SK-N-SH treated with all-trans-retinoic acid at 6 μM for 48 hours (cell line): ENCODE results near the gene ASPA.

Experiments
- ATAC-seq: fragments of 200-7000 bp; cut with Tn5 transposase; 3 replicates; pipeline ENCODE4 v1.9.1; 2020; ENCODE audit warnings: mild to moderate bottlenecking, moderate library complexity
- ARNTL ChIP-seq: fragments of 450-650 bp; formaldehyde crosslinking; IDR thresholded peaks from 2 replicates; pipeline ENCODE4 v1.5.0; 2020; ENCODE audit warnings: low read depth, mild to moderate bottlenecking, moderate library complexity, borderline replicate concordance
- BACH2 ChIP-seq: fragments of 250-450 bp; sonication (Bioruptor Pico); IDR thresholded peaks from 2 replicates; pipeline ENCODE4 v1.9.0; 2021; ENCODE audit warnings: mild to moderate bottlenecking, borderline replicate concordance
- CREB5 ChIP-seq: fragments of 250-450 bp; sonication (Bioruptor Pico); IDR thresholded peaks from 2 replicates; pipeline ENCODE4 v1.5.1; 2020; ENCODE audit warnings: low read depth, mild to moderate bottlenecking, moderate library complexity
- CSDC2 ChIP-seq: fragments of 250-450 bp; sonication (Bioruptor Pico); IDR thresholded peaks from 2 replicates; pipeline ENCODE4 v1.5.0; 2020; ENCODE audit warnings: mild to moderate bottlenecking, moderate library complexity
- ESRRG ChIP-seq: fragments of 250-450 bp; sonication (Bioruptor Pico); IDR thresholded peaks from 2 replicates; pipeline ENCODE4 v1.6.1; 2021; ENCODE audit warnings: mild to moderate bottlenecking
- GLIS3 ChIP-seq: fragments of 250-450 bp; sonication (Bioruptor Pico); IDR thresholded peaks from 2 replicates; pipeline ENCODE4 v1.5.0; 2020; ENCODE audit warnings: mild to moderate bottlenecking, moderate library complexity
- PPARA ChIP-seq: fragments of 250-450 bp; sonication (Bioruptor Pico); IDR thresholded peaks from 2 replicates; pipeline ENCODE4 v1.5.0; 2020; ENCODE audit warnings: mild to moderate bottlenecking, borderline replicate concordance
- RARB ChIP-seq: fragments of 250-450 bp; sonication (Bioruptor Pico); IDR thresholded peaks from 2 replicates; pipeline ENCODE4 v1.8.0; 2021; ENCODE audit warnings: mild to moderate bottlenecking, moderate library complexity
- TOX ChIP-seq: fragments of 250-450 bp; sonication (Bioruptor Pico); IDR thresholded peaks from 2 replicates; pipeline ENCODE4 v1.8.0; 2021; ENCODE audit warnings: mild to moderate bottlenecking, moderate library complexity, borderline replicate concordance
- ZFP3 ChIP-seq: fragments of 250-450 bp; sonication (Bioruptor Pico); IDR thresholded peaks from 2 replicates; pipeline ENCODE4 v1.5.0; 2020; ENCODE audit warnings: mild to moderate bottlenecking, moderate library complexity
- ZFP30 ChIP-seq: fragments of 450-650 bp; formaldehyde crosslinking; IDR thresholded peaks from 2 replicates; pipeline ENCODE4 v1.5.0; 2022; ENCODE audit warnings: mild to moderate bottlenecking, moderate library complexity
- ZNF70 ChIP-seq: fragments of 450-650 bp; formaldehyde crosslinking; IDR thresholded peaks from 2 replicates; pipeline ENCODE4 v1.5.0; 2020; ENCODE audit warnings: mild to moderate bottlenecking, moderate library complexity
- ZNF8 ChIP-seq: fragments of 450-650 bp; formaldehyde crosslinking; IDR thresholded peaks from 2 replicates; pipeline ENCODE4 v1.5.0; 2020; ENCODE audit warnings: mild to moderate bottlenecking, moderate library complexity
- TF ChIP-seq, protein P1 (sequence below): fragments of 250-450 bp; sonication (Bioruptor Pico); IDR thresholded peaks from 2 replicates; pipeline ENCODE4 v1.8.0; 2021; ENCODE audit warnings: low read depth, mild to moderate bottlenecking, moderate library complexity, borderline replicate concordance
- TF ChIP-seq, protein P2 (sequence below): fragments of 250-450 bp; sonication (Bioruptor Pico); IDR thresholded peaks from 2 replicates; pipeline ENCODE4 v1.5.0; 2020; ENCODE audit warnings: mild to moderate bottlenecking, moderate library complexity
- TF ChIP-seq, protein P3 (sequence below): fragments of 250-450 bp; sonication (Bioruptor Pico); IDR thresholded peaks from 2 replicates; pipeline ENCODE4 v1.8.0; 2020; ENCODE audit warnings: mild to moderate bottlenecking, moderate library complexity, borderline replicate concordance

Gene ASPA

DNA sequence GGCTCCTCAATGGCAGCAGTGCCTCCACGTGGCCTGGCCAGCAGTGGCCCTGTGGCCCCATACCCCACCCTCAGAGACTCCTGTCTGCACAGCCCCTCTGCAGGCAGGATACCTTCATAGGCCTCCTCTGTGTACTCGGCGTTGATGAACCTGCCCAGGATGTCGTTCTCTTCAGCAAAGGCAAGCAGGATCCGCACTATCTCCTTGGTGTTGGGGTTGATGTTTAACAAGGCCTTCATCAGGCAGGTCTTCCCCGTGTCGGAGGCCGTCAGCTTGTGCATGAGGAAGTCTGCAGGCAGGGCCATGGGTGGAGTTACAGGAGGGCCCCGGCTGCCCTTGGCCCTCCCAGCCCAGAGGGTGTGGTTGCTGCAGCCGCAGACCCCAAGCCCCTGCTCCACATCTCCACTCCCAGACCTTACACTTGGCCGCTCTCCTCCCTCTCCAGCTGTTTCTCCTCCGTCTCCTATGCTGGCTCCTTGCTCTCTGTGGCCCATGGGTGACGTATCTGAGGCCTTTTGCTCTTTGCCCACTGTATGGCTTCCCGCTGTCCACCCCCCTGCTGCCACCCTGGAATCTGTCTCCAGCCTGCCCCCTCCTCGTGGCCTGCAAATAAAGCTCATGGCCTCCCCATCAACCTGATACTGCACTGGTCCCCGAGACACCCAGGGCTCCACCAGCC, 66.8 kb downstream of the ASPA start:
- TF ChIP-seq, protein P1, sequence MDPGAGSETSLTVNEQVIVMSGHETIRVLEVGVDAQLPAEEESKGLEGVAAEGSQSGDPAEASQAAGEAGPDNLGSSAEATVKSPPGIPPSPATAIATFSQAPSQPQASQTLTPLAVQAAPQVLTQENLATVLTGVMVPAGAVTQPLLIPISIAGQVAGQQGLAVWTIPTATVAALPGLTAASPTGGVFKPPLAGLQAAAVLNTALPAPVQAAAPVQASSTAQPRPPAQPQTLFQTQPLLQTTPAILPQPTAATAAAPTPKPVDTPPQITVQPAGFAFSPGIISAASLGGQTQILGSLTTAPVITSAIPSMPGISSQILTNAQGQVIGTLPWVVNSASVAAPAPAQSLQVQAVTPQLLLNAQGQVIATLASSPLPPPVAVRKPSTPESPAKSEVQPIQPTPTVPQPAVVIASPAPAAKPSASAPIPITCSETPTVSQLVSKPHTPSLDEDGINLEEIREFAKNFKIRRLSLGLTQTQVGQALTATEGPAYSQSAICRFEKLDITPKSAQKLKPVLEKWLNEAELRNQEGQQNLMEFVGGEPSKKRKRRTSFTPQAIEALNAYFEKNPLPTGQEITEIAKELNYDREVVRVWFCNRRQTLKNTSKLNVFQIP (CRISPR knock-in tag), result no peak
- TF ChIP-seq ARNTL (CRISPR knock-in tag) (no peak), ZNF8 (CRISPR knock-in tag) (no peak), CSDC2 (CRISPR knock-in tag) (no peak), RARB (CRISPR knock-in tag) (no peak), GLIS3 (CRISPR knock-in tag) (no peak), CREB5 (no peak), TOX (CRISPR knock-in tag) (no peak)
- TF ChIP-seq, protein P2, sequence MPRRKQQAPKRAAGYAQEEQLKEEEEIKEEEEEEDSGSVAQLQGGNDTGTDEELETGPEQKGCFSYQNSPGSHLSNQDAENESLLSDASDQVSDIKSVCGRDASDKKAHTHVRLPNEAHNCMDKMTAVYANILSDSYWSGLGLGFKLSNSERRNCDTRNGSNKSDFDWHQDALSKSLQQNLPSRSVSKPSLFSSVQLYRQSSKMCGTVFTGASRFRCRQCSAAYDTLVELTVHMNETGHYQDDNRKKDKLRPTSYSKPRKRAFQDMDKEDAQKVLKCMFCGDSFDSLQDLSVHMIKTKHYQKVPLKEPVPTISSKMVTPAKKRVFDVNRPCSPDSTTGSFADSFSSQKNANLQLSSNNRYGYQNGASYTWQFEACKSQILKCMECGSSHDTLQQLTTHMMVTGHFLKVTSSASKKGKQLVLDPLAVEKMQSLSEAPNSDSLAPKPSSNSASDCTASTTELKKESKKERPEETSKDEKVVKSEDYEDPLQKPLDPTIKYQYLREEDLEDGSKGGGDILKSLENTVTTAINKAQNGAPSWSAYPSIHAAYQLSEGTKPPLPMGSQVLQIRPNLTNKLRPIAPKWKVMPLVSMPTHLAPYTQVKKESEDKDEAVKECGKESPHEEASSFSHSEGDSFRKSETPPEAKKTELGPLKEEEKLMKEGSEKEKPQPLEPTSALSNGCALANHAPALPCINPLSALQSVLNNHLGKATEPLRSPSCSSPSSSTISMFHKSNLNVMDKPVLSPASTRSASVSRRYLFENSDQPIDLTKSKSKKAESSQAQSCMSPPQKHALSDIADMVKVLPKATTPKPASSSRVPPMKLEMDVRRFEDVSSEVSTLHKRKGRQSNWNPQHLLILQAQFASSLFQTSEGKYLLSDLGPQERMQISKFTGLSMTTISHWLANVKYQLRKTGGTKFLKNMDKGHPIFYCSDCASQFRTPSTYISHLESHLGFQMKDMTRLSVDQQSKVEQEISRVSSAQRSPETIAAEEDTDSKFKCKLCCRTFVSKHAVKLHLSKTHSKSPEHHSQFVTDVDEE (CRISPR knock-in tag), result no peak
- TF ChIP-seq, all 23 proteins: peak for 0
- no peak for ATAC-seq

DNA sequence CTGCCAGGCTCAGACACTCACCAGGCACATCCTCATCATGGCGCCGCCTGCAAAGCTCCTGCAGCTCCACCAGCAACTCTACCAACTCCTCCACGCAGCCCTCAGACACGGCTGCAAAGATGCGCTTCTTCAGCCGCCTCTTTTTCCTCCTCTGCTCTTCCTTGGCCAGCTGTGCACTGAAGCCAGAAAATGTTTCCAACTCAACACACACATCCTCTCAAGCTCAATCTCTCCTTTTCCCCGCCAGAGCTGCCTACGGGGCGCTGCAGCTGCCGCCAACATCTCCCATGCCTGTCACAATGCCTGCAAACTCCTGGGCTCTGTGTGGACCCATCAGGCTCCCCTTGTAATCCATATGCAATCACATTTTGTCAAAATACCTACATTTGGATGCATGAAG, 67.7 kb downstream of the ASPA start:
- no peak for ATAC-seq

GRCh38 chr17:3544365-3544764, 68.6 kb downstream of the ASPA start:
- no peak for ATAC-seq
- TF ChIP-seq ZNF70, result no peak
- TF ChIP-seq BACH2 (CRISPR knock-in tag), result no peak
- no peak for TF ChIP-seq CREB5
- TF ChIP-seq, protein P3, sequence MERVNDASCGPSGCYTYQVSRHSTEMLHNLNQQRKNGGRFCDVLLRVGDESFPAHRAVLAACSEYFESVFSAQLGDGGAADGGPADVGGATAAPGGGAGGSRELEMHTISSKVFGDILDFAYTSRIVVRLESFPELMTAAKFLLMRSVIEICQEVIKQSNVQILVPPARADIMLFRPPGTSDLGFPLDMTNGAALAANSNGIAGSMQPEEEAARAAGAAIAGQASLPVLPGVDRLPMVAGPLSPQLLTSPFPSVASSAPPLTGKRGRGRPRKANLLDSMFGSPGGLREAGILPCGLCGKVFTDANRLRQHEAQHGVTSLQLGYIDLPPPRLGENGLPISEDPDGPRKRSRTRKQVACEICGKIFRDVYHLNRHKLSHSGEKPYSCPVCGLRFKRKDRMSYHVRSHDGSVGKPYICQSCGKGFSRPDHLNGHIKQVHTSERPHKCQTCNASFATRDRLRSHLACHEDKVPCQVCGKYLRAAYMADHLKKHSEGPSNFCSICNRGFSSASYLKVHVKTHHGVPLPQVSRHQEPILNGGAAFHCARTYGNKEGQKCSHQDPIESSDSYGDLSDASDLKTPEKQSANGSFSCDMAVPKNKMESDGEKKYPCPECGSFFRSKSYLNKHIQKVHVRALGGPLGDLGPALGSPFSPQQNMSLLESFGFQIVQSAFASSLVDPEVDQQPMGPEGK (CRISPR knock-in tag), result no peak
- no peak for TF ChIP-seq GLIS3 (CRISPR knock-in tag)
- TF ChIP-seq, all 23 proteins: peak for 0

More for the DNA sequence above, 67.7 kb downstream of the ASPA start:
- TF ChIP-seq GLIS3 (CRISPR knock-in tag) (no peak), PPARA (no peak), ESRRG (CRISPR knock-in tag) (no peak), ZFP3 (CRISPR knock-in tag) (no peak), ZFP30 (CRISPR knock-in tag) (no peak), ZNF8 (CRISPR knock-in tag) (no peak), TOX (CRISPR knock-in tag) (no peak)
- TF ChIP-seq, protein P2 (CRISPR knock-in tag), result no peak
- TF ChIP-seq, protein P3 (CRISPR knock-in tag), result no peak
